HG02981 (cell line): Measurements from ENCODE around the gene MAML3.

Experiments used
- ATAC-seq: cut with Tn5 transposase; IDR thresholded peaks from one replicate; pipeline ENCODE4 v1.9.1; 2021; ENCODE audit warnings: mild to moderate bottlenecking, moderate library complexity; ENCODE audit not compliant: unreplicated experiment

MAML3 gene

GRCh38 chr4:139672732-139673131, 481.3 kb downstream of the MAML3 start:
- ATAC-seq = no peak

- no peak for ATAC-seq
These were observed 481.8 kb downstream of the MAML3 start for GRCh38 chr4:139672215-139672614.

DNA sequence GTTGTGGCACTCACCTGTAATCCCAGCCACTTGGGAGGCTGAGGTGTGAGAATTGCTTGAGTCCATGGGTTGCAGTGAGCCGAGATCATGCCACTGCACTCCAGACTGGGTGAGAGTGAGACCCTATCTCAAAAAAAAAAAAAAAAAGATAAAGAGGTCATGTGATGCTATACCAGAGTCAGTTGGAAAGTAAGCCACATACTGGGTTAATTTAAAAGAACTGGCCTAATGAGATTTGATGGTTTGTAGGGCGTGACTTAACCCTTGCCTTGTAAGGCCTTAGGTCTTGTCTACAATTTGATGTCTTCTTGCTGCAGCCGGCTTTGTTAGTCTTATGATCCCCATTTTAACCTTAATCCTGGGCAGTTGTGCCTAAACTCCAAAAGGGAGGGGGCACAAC, 483.2 kb downstream of the MAML3 start:
- no peak for ATAC-seq

DNA sequence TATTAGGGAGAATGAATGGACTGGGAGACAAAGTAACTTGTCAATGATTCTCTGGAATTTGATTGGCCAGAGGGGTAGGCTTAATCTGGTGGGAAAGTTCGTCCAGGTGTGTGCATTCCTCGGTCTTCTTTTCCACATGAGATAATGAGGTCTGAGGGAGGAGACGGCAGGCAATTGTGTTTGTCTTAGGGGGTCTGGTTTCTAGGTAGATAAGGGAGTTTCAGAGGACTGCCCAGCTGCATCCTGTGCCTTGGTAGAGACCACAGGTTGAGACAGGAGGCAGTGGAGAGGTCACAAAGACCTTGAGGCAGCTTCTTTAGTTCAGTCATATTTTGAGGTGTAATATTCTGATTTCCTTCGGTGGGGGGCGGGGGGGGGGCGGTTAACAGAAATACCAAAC, 484.1 kb downstream of the MAML3 start:
- ATAC-seq = no peak

DNA sequence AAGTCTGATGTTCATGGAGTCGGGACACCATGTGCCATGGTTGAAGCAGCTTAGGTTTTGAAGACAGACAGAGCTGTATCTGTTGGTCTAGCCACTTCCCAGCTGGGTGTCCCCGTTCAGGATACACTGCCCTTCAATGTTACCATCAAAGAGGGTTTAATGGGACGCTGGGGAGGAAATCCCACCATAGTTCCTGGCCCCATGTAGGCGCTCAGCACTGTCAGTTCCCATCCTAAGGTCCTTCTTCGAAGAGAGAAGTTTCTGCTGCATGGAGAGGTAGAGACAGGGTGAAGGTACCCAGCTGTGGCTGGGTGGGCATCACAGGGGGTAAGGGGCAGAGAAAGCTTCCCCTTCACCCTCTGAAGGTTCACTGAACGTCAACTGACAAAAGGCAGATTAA, 484.6 kb downstream of the MAML3 start:
- no peak for ATAC-seq

- no peak for ATAC-seq
These were observed 485.3 kb downstream of the MAML3 start for GRCh38 chr4:139668658-139669201.

- ATAC-seq = no peak
These were observed 485.9 kb downstream of the MAML3 start for GRCh38 chr4:139668036-139668435.
